H1 (cell line): ENCODE measurements around the gene NCLN. TPM values are rescaled to one million over a fixed set of nuclear protein-coding genes. Genes with fewer than 3 reads are reported as not detected.

Source experiments
- SIX5 ChIP-seq: IDR thresholded peaks from 2 replicates; pipeline ENCODE4 v1.6.1; 2011; ENCODE audit warnings: mild to moderate bottlenecking, low read depth, low read length
- polyA plus RNA-seq, 7 experiments: library from polyadenylated mRNA; depleted of rRNA in 3 of 7; stranded (reverse) in 5 of 7; unstranded in 2 of 7; fragments of >200 nt in 5 of 7; fragments of 200-250 nt in 2 of 7; gene quantifications; 1 replicate in 5 of 7; 2 replicates in 1 of 7; 4 replicates in 1 of 7; pipeline versions ENCODE4 v1.2.1 to v1.2.3, GENCODE V29; 2011 to 2013; ENCODE audit warnings: missing spikeins in 2 of 7, mixed read lengths in 2 of 7
- total RNA-seq: library from RNA; stranded (reverse); fragmentation: NEBNext Ultra II Directional; extraction: Animal tissue kit (Norgen Biotek cat#: 25700); gene quantifications from 2 replicates; pipeline ENCODE4 v1.2.1, GENCODE V29; 2021

Gene NCLN
- total and polyA plus RNA-seq, 2 of the 8 experiments (the other 6 are each of a cell fraction or from before 2014, with no cell fraction given), result 89.2 to 103 TPM

- no peak for TF ChIP-seq SIX5
These were observed 68.8 kb downstream of the NCLN start (continued) for GRCh38 chr19:3254520-3254919.
